Activated CD4-positive, alpha-beta T cell treated with anti-CD3 and anti-CD28 coated beads, Interleukin-2, amount 50 U/mL, for 16 hours (primary cell): ENCODE measurements around the gene CEP162.
"Not testable (repeated sequence)": the region's sequence is repeated elsewhere in the genome, so short reads cannot be mapped to it uniquely, and the experiment has no call there.

Experiments
- DNase-seq: peaks from one replicate; pipeline ENCODE4 v3.0.0-alpha.2; 2020

Gene CEP162

DNA sequence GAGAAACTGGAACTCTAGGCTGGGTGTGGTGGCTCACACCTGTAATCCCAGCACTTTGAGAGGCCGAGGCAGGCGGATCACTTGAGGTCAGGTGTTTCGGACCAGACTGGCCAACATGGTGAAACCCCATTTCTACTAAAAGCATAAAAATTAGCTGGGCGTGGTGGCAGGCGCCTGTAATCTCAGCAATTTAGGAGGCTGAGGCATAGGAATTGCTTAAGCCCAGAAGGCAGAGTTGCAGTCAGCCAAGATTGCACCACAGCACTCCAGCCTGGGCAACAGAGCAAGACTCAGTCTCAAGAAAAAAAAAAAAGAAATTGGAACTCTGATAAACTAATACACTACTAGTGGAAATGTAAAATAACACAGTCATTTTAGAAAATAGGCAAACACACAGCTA lies 3.8 kb downstream of the CEP162 start:
- DNase-seq, result not testable (repeated sequence)

- no peak for DNase-seq
These were observed 5.0 kb downstream of the CEP162 start for GRCh38 chr6:84222426-84222825.

GRCh38 chr6:84220809-84221409 lies 6.5 kb downstream of the CEP162 start:
- no peak for DNase-seq

DNA sequence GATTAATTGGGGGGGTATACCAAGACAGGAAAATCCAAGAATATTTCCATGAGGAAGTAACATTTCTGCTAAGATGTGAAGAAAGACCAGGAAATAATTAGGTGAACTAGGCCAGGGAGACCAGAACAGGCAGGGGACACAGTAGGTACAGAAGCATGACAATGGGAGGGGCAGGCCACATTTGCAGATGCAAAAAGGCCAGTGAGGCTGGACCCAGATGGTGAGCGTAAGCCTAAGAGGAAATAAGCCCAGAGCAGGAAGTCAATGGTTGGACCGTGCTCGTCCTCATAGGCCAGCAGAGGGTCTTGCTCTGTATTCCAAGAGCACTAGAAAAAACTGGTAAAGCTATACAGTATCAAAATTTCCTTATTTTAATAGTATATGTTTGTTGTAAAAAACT lies 9.4 kb downstream of the CEP162 start:
- no peak for DNase-seq

- no peak for DNase-seq
These were observed 14.2 kb downstream of the CEP162 start for GRCh38 chr6:84213217-84213616.

DNA sequence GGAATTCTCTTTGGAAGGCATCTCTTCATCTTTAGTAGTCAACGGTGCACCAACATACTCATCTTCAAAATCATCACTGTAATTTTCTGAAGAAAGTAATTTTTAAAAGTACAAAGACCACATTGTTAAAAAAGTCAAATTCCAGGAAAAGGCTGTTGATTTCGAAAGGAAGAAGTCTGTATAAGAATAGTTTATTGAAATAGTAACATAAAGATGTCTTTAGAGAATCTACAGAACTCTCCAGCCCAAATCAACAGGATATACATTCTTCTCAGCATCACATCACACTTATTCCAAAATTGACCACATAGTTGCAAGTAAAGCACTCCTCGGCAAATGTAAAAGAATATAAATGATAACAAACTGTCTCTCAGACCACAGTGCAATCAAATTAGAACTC lies 23.4 kb downstream of the CEP162 start:
- no peak for DNase-seq

GRCh38 chr6:84199987-84200386 lies 27.5 kb downstream of the CEP162 start:
- not testable (repeated sequence) for DNase-seq

GRCh38 chr6:84197708-84198107 lies 29.7 kb downstream of the CEP162 start:
- DNase-seq, result no peak

- peak; percentile 3 for DNase-seq
These were observed 34.2 kb downstream of the CEP162 start for GRCh38 chr6:84193114-84193708.

DNA sequence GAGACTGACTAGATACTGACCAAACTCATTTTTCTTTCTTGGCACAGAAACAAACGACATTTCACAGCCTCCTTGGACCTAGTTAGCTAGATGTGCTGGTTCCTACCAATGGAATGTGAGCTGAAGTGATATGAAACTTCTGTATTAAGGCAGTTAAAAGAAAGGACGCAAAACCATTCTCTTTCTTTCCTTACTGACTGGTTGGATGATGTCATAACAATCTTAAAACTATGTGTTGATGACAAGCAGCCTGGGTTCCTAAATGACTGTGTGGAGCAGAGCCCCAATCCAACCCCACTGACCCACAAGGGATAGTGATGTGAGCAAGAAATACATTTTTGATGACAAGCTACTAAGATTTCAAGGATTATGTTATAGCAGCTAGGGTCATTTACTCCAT lies 35.6 kb downstream of the CEP162 start:
- no peak for DNase-seq

- DNase-seq, result not testable (repeated sequence)
These were observed 38.1 kb downstream of the CEP162 start for GRCh38 chr6:84189356-84189755.

DNA sequence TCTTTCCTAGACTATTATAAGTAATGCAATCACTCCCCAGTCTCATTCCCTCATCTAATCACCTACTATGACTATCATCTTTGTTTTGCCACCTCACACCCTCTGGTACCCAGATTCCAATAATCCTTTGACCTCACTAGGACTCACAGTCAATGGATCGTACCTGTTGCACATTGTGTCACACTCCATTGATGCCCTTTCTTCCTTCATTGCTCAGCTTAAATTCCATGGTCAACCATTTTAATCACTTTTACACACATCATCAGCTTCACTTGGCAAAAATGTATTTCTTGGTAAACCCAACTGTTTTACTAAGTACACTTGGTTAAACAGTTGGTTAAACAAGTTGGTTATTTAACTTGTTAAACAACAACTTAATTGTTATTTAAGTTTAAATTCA lies 44.0 kb downstream of the CEP162 start:
- no peak for DNase-seq

GRCh38 chr6:84182001-84182400 lies 45.4 kb downstream of the CEP162 start:
- DNase-seq, result no peak

DNA sequence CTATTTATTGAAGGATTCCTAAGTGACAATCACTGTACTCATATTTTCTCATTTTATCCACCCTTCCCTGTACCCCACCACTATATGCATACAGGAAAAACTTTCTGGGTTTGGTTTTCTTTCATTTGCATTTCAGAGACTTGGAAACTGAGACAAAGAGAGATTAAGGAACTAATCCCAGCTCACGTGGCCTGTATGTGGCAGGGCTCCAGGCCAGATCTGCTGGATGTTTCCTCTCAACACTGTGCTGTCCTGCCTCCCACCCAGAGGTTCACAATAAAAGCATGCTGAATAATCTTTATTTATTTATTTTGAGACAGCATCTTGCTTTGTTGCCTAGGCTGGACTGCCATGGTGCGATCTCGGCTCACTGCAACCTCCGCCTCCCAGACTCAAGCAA lies 50.2 kb downstream of the CEP162 start:
- DNase-seq, result no peak

DNA sequence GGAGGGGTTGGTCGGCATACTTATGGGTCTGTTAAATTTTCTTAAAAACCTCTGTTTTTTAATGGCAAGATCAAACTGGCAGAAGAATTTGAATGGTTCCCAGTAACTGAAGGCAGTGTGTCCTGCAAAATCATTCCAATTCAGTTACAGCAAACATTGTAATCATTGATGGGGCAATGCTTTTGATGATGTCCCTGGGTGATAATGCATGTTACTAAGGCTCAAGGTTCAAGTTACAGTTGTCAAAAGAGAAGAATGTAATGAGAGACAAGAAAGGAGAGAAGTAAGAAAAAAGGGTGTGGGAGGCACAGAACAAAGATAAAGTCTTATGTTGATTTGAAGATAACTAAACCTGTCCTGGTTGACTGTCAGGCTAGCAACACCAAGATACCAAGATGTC lies 54.9 kb downstream of the CEP162 start:
- no peak for DNase-seq

- no peak for DNase-seq
These were observed 55.4 kb downstream of the CEP162 start for GRCh38 chr6:84172080-84172479.

DNA sequence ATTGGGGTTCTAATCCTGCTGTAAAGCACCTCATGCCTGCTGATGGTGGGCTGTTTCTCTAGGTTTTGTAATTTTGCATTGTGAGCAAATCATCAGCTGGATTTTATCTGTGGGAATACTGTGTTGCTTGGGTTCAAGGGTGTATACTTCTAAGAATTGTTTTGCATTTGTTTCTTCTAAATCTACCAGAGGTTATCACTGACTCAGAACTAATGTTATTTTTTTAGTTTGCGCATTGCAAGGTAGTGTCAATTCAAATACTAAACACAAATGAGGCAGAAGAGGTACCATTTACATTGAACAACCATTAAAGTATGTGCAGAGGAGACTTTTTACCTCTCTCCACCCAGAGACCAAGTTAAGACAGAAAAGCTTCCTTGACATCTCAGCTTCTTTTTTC lies 60.0 kb downstream of the CEP162 start:
- no peak for DNase-seq

DNA sequence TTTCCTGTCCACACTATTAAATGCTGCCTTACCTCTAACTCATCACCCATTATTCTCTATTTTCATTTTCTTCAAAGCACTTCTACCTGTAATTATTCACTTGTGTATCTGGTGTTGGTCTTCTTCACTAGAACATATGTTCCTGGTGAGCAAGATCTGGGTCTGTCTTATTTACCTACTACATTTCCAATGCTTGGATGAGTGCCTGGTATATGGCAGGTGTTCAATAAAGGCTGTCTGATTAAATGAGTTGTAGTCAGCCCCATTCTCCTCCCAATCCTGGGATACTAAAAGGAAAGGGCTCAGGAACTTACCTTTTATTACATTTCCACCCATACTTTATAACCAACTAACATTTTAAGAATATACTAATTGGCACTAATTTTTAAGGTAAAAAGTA lies 61.0 kb downstream of the CEP162 start:
- DNase-seq, result no peak

- DNase-seq, result not testable (repeated sequence)
These were observed 63.1 kb downstream of the CEP162 start for GRCh38 chr6:84164328-84164727.

DNA sequence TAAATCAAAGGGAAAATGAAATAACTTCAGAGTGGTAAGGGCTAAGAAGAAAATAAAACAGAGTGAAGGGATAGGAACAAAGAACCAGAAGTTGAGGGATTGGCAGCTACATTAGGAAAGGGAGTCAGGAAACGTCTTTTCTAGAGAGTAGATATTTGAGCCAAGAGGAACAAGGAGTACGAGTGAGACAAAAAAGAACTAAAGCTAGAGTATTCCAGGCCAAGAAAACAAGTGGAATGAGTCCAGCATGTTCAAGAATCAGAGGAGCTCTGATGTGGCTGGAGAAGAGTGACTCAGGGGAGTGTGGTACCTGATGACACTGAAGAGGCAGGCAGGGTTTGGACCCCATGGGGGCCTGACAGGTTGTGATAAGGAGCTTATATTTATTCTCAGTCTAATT lies 66.3 kb downstream of the CEP162 start:
- DNase-seq, result no peak

- DNase-seq, result no peak
These were observed 71.1 kb downstream of the CEP162 start for GRCh38 chr6:84156306-84156705.

DNA sequence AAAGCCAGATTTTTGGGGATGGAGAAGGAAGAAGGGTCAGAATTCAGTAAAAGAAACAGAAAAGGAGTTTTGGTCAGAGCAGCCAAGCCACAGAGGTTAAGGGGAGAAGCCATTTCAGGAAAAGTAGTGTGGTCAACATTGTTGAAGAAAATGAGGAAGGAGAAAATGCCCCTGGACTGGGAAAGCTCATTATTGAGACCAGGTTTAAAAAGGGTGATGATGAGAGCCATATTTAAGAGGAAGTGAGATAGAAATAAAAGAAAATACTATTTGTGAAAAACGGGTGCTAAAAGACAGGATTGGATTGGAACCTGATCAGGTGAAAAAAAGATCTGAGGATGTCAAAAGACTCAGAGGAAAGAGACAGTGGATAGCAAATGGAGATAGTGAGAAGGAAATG lies 75.8 kb downstream of the CEP162 start:
- DNase-seq, result no peak

- peak; percentile 51 for DNase-seq
These were observed 76.7 kb downstream of the CEP162 start for GRCh38 chr6:84150705-84151104.

DNA sequence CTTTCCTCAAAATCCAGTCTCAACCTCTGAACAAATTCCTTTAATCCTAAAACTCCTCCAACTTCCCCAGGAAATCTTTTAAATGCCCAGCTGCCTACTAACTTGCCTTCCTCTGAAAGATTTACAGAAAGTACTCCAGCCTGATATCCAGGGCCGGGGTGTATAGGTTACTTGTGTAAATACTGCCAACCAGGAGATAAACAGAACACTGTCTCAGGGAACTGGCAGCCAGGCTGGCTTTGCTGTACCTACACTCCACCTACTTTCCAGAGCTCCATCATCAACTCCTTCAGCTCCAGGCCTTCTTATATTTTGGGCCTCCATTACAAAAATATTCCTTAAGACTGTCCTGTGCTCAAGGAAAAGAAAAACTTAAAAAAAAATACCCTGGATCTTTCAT lies 85.9 kb downstream of the CEP162 start:
- DNase-seq, result no peak

- DNase-seq, result no peak
These were observed 88.1 kb downstream of the CEP162 start for GRCh38 chr6:84139311-84139710.
